Common myeloid progenitor, CD34-positive (primary cell): ENCODE results near the gene GFOD2.
A peak's percentile ranks its signal among the peaks of the same experiment; 100 is the strongest.

Experiments
- CTCF ChIA-PET: fragments of 350-600 bp; sonication (Branson Sonifier 250); formaldehyde crosslinking; loops from one replicate; lab custom pipeline; 2021; ENCODE audit warnings: antibody characterized with exemption; lab: Charles Lee
- POLR2A ChIA-PET: fragments of 350-600 bp; sonication (Branson Sonifier 250); formaldehyde crosslinking; loops from one replicate; lab custom pipeline; 2021; ENCODE audit warnings: antibody characterized with exemption; lab: Charles Lee
- DNase-seq, 3 donors: peaks; one replicate each; pipeline versions ENCODE4 v3.0.0 to v3.0.0-alpha.2; 2013
- H3K27ac ChIP-seq, 2 experiments: 1 replicate in 1 of 2; 2 replicates in 1 of 2; pipeline ENCODE4 v1.7.0; 2013; ENCODE audit warnings: inconsistent platforms in 2 of 2, low read length in 2 of 2, mild to moderate bottlenecking in 2 of 2, low read depth in 1 of 2, moderate library complexity in 1 of 2; ENCODE audit not compliant: severe bottlenecking in 2 of 2, insufficient read depth in 1 of 2, poor library complexity in 1 of 2
- H3K27me3 ChIP-seq, 5 experiments: replicated peaks in 2 of 5; 1 replicate in 3 of 5; 2 replicates in 2 of 5; pipeline versions ENCODE4 v1.6.1 to v1.7.0; 2013; ENCODE audit warnings: low read length in 4 of 5, mild to moderate bottlenecking in 2 of 5, moderate library complexity in 2 of 5, inconsistent platforms in 1 of 5; ENCODE audit not compliant: insufficient read depth in 5 of 5, control insufficient read depth in 4 of 5
- H3K36me3 ChIP-seq, 4 experiments: 1 replicate in 2 of 4; 2 replicates in 2 of 4; pipeline versions ENCODE4 v1.6.1 to v1.7.0; 2013; ENCODE audit warnings: low read length in 3 of 4, control low read depth in 1 of 4, mild to moderate bottlenecking in 1 of 4; ENCODE audit not compliant: control insufficient read depth in 4 of 4, insufficient read depth in 4 of 4
- H3K4me1 ChIP-seq, 4 experiments: 1 replicate in 3 of 4; 2 replicates in 1 of 4; pipeline versions ENCODE4 v1.6.1 to v1.7.1; 2013; ENCODE audit warnings: low read length in 3 of 4, mild to moderate bottlenecking in 3 of 4, control low read depth in 1 of 4, inconsistent platforms in 1 of 4, moderate library complexity in 1 of 4; ENCODE audit not compliant: control insufficient read depth in 4 of 4, insufficient read depth in 4 of 4; ENCODE audit errors: control extremely low read depth in 1 of 4
- H3K4me3 ChIP-seq, 7 experiments: 1 replicate in 4 of 7; 2 replicates in 3 of 7; pipeline versions ENCODE4 v1.5.1 to v1.7.0; 2013; ENCODE audit warnings: mild to moderate bottlenecking in 7 of 7, low read length in 6 of 7, moderate library complexity in 6 of 7, inconsistent platforms in 2 of 7, low read depth in 2 of 7, control low read depth in 1 of 7; ENCODE audit not compliant: insufficient read depth in 4 of 7, control insufficient read depth in 1 of 7; ENCODE audit errors: extremely low read depth in 1 of 7
- H3K9me3 ChIP-seq, 5 experiments: 1 replicate in 4 of 5; 2 replicates in 1 of 5; pipeline versions ENCODE4 v1.6.1 to v1.7.1; 2013; ENCODE audit warnings: low read length in 4 of 5, mild to moderate bottlenecking in 2 of 5, inconsistent platforms in 1 of 5, low read depth in 1 of 5, moderate library complexity in 1 of 5; ENCODE audit not compliant: control insufficient read depth in 4 of 5, insufficient read depth in 2 of 5; ENCODE audit errors: control extremely low read depth in 1 of 5
- WGBS: methylation state at CpG from one replicate; pipeline ENCODE4 v1.1.5; 2013; ENCODE audit not compliant: insufficient coverage; 5-methylcytosine and 5-hydroxymethylcytosine counted together

The GFOD2 gene

GRCh38 chr16:67729636-67730248 lies 10.6 kb upstream of the GFOD2 start:
- Histone ChIP-seq H3K27ac (no peak overlapping the region), H3K36me3 (peaks cover 20 to 80% (median 66%) of the 10 kb centered on the region in 4 experiments), H3K4me3 (no peak overlapping the region), H3K27me3 (no peaks in the 10 kb centered on the region), H3K4me1 (no peaks in the 10 kb centered on the region), H3K9me3 (no peaks in the 10 kb centered on the region)
- ChIA-PET POLR2A (no interaction called here), CTCF (interaction anchor here (1.2 to 2.8 kb wide), 4 partner anchors 11 to 57 kb away, joined by 3 to 12 read pairs (median 6); partner anchors contain the start of gene GFOD2)
- WGBS = 96% methylated on average over 11 of the region's 14 CpGs
- no peak for DNase-seq

DNA sequence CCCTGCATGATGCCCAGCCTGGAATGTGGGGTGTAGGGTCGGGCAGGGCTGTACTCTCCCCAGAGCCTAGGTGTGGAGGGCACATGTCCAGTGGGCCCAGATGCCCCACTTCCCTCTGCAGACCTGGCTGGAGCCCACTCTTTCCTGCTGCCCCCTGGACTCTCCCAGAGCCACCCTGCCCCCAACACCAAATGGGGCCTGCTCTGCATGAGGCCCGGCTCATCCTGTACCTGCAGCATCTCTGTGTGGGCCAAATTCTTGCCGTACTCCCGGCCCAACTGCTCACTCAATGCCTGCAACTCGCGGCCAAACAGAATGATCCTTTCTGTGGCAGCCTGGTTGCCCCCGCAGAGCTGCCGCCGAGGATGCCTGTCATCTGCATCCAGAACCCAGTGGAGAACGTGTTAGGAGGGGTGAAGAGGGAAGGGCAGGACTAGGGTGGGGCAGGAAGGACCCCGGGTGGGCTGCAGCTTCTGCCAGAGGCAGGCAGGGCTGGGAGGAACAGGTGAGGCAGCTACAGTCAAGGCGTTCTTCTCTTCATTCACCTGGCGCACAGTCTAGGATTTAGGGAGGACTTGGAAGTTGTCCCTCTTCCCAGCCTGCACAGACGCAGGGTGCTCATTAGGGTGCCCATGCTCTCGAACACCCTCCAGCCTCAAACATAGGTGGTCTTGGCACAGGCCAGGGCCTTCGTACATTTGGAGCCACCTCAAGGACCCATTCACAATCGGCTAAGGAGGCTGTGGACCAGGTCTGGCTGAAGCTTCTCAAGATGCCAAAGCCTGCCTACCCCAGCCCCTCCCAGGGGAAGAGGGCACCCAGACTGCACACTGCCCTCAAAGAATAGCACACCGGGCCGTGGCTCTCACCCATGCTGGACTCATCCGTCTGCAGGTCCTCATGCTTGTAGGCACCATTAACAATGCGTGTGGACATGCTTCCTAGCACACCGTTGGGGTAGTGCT lies 8.7 kb upstream of the GFOD2 start:
- Histone ChIP-seq H3K9me3 (no peaks in the 10 kb centered on the region), H3K4me1 (no peaks in the 10 kb centered on the region), H3K27ac (no peak overlapping the region), H3K36me3 (peaks cover 20 to 84% (median 68%) of the 10 kb centered on the region in 4 experiments), H3K4me3 (no peak overlapping the region), H3K27me3 (no peaks in the 10 kb centered on the region)
- ChIA-PET POLR2A (interaction anchor here (1.3 kb wide), 1 partner anchor 8 kb away, joined by 3 read pairs; no protein-coding TSS in a partner anchor), CTCF (interaction anchor here (0.7 to 2.6 kb wide), 4 partner anchors 9 to 89 kb away, joined by 3 to 12 read pairs (median 4); partner anchors contain the start of gene GFOD2)
- no peak for DNase-seq
- 97% methylated on average over 18 of the region's 22 CpGs for WGBS

GRCh38 chr16:67726106-67727034 lies 7.3 kb upstream of the GFOD2 start:
- Histone ChIP-seq H3K4me3 (no peak overlapping the region), H3K27me3 (no peaks in the 10 kb centered on the region), H3K36me3 (peaks cover 18 to 76% (median 63%) of the 10 kb centered on the region in 4 experiments), H3K9me3 (no peaks in the 10 kb centered on the region), H3K27ac (no peak overlapping the region), H3K4me1 (no peaks in the 10 kb centered on the region)
- DNase-seq = no peak
- 91% methylated on average over 4 of the region's 8 CpGs for WGBS
- CTCF ChIA-PET = interaction anchor here (1.2 to 1.4 kb wide), 2 partner anchors 13 to 90 kb away, joined by 3 to 5 read pairs; no protein-coding TSS in a partner anchor
- POLR2A ChIA-PET = no interaction called here

GRCh38 chr16:67723911-67724305 lies 4.8 kb upstream of the GFOD2 start:
- H3K4me3 ChIP-seq = no peak overlapping the region
- H3K36me3 ChIP-seq = peaks cover 4 to 51% (median 42%) of the 10 kb centered on the region in 4 experiments
- WGBS = 100% methylated on average over 5 of the region's 5 CpGs
- no peak for DNase-seq
- ChIA-PET CTCF (interaction anchor here (0.7 to 2.5 kb wide), 3 partner anchors 10 to 203 kb away, joined by 3 to 7 read pairs (median 3); no protein-coding TSS in a partner anchor), POLR2A (no interaction called here)
- peaks cover 0 to 11% (median 8%) of the 10 kb centered on the region in 4 experiments for H3K4me1 ChIP-seq
- no peaks in the 10 kb centered on the region for H3K9me3 ChIP-seq
- no peaks in the 10 kb centered on the region for H3K27me3 ChIP-seq
- H3K27ac ChIP-seq = no peak overlapping the region

DNA sequence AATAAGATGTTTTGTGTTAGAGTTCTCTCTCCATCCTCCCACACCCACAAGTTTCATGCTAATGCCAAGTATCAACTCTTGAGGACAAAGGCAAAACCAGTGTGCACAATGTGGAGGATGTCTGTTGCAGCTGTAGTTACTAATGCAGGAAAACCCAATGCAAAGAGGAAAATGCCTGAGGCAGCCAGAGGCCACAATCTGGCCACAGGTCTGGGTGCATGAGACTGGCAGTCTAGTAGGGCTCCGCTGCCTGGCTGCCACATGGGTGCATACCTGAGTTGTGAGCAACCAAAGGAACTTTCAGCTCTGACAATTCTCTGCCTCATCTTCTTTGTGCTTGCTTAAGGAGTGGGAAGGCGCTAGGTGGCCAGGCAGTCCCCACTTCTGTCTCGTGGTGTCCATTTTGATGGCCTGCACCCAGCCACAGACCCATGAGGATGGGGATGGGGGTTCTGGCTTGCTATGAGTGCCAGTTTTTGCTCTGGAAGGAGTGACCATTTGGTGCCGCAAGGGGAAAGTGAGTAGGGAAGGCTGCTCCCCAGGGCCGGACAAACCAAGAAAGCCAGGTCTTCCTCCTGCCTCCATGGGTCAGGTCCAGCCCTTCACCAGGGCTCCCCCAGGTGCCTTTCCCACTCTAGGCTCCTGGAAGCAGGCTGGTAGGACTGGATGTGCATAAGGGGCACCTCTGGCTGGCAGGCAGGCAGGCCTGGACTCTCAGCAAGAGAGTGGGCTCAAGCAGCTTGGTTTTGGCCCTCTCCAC lies 4.2 kb upstream of the GFOD2 start:
- no peak overlapping the region for H3K27ac ChIP-seq
- no peak overlapping the region for H3K4me3 ChIP-seq
- H3K4me1 ChIP-seq = peaks cover 2 to 17% (median 13%) of the 10 kb centered on the region in 4 experiments
- DNase-seq = no peak
- ChIA-PET POLR2A (no interaction called here), CTCF (interaction anchor here (0.7 to 2.5 kb wide), 2 partner anchors 10 to 204 kb away, joined by 3 to 7 read pairs; no protein-coding TSS in a partner anchor)
- no peaks in the 10 kb centered on the region for H3K27me3 ChIP-seq
- H3K36me3 ChIP-seq = peaks cover 2 to 46% (median 37%) of the 10 kb centered on the region in 4 experiments
- no peaks in the 10 kb centered on the region for H3K9me3 ChIP-seq
- 100% methylated on average over 4 of the region's 5 CpGs for WGBS

- H3K36me3 ChIP-seq = peaks cover 0 to 20% (median 17%) of the 10 kb centered on the region in 4 experiments
- H3K9me3 ChIP-seq = no peaks in the 10 kb centered on the region
- peak overlapping the region in 6 of 7 experiments; percentile 83 to 98 (median 94) for H3K4me3 ChIP-seq
- H3K4me1 ChIP-seq = peaks cover 3 to 25% (median 18%) of the 10 kb centered on the region in 4 experiments
- ChIA-PET CTCF (interaction anchor here (2.5 kb wide), 1 partner anchor 9 kb away, joined by 12 read pairs; no protein-coding TSS in a partner anchor), POLR2A (interaction anchor here (1.2 to 1.3 kb wide), 2 partner anchors 8 to 40 kb away, joined by 3 read pairs; no protein-coding TSS in a partner anchor)
- H3K27me3 ChIP-seq = no peaks in the 10 kb centered on the region
- peak overlapping the region in 1 of 2 experiments; percentile 95 for H3K27ac ChIP-seq
- peak in 2 of 3 donors; percentile 4 to 9 for DNase-seq
- WGBS = 67% methylated on average over 1 of the region's 1 CpG
These were observed 1.1 kb upstream of the GFOD2 start for GRCh38 chr16:67720236-67720635.
